ENCODE data around the gene TMIGD1. TPM values are rescaled to one million over a fixed set of nuclear protein-coding genes. Genes with fewer than 3 reads are reported as not detected.
A peak's percentile ranks its signal among the peaks of the same experiment; 100 is the strongest.

The TMIGD1 gene
- total and polyA plus RNA-seq, 10 of the 15 experiments (the other 5 are each of a cell fraction or from before 2014, with no cell fraction given): not detected

GRCh38 chr17:30345089-30345433 is 11.2 kb upstream of the TMIGD1 start:
- H3K27ac ChIP-seq (ENCODE audit: control insufficient read depth, insufficient read depth): no peak overlapping the region
- H3K9ac ChIP-seq (ENCODE audit: control insufficient read depth, insufficient read depth, low read length): no peak overlapping the region
- RAD21 ChIA-PET (ENCODE audit: unreplicated experiment): interaction anchor here (0.7 to 2.0 kb wide), 3 partner anchors 18 to 241 kb away, joined by 3 to 6 read pairs (median 4); partner anchors contain the start of gene GOSR1
- no peaks in the 10 kb centered on the region for H3K36me3 ChIP-seq (ENCODE audit: control insufficient read depth in 2 of 2, insufficient read depth in 2 of 2, low read length in 1 of 2)
- POLR2A ChIA-PET: interaction anchor here (1.0 kb wide), 1 partner anchor 13 kb away, joined by 3 read pairs; no protein-coding TSS in a partner anchor
- H4K20me1 ChIP-seq (ENCODE audit: control insufficient read depth, insufficient read depth): no peaks in the 10 kb centered on the region
- TF ChIP-seq RB1 (IDR thresholded peaks at IDR 0.05; ENCODE audit: borderline replicate concordance): no peak
- TF ChIP-seq JUNB (IDR thresholded peaks at IDR 0.05): no peak
- no peak for TF ChIP-seq NRF1 (conservative IDR thresholded peaks at IDR 0.05; ENCODE audit: low read depth, low read length)
- TF ChIP-seq GABPA (IDR thresholded peaks at IDR 0.05; ENCODE audit: low read depth): no peak
- no peak for TF ChIP-seq BMI1 (IDR thresholded peaks at IDR 0.05; ENCODE audit: borderline replicate concordance)
- no peak for TF ChIP-seq FOS (IDR thresholded peaks at IDR 0.05; ENCODE audit: borderline replicate concordance, extremely low read depth, insufficient read length)
- no peak for TF ChIP-seq CEBPB (IDR thresholded peaks at IDR 0.05; ENCODE audit: borderline replicate concordance in 1 of 2, low read depth in 2 of 2, low read length in 2 of 2)
- no peak for TF ChIP-seq PAX5 (IDR thresholded peaks at IDR 0.05; ENCODE audit: borderline replicate concordance, low read depth, low read length)
- no peak for TF ChIP-seq CTCF (IDR thresholded peaks at IDR 0.05 in 2 of 3, conservative IDR thresholded peaks at IDR 0.05 in 1 of 3; ENCODE audit: control insufficient read depth in 2 of 3, extremely low read depth in 1 of 3, insufficient read depth in 1 of 3, low read depth in 3 of 3, low read length in 3 of 3)
- no peak for TF ChIP-seq NBN (IDR thresholded peaks at IDR 0.05)
- TF ChIP-seq USF1 (IDR thresholded peaks at IDR 0.05; ENCODE audit: borderline replicate concordance, extremely low read length, insufficient read depth, low read depth, low read length): no peak
- TF ChIP-seq SMAD5 (IDR thresholded peaks at IDR 0.05; ENCODE audit: low read depth): no peak
- TF ChIP-seq NFYA (IDR thresholded peaks at IDR 0.05; ENCODE audit: borderline replicate concordance, low read depth, low read length): no peak
- no peak for TF ChIP-seq CBX3 (IDR thresholded peaks at IDR 0.05; ENCODE audit: borderline replicate concordance, low read depth)
- TF ChIP-seq E2F4 (IDR thresholded peaks at IDR 0.05; ENCODE audit: low read depth, low read length): no peak
- TF ChIP-seq PML (IDR thresholded peaks at IDR 0.05; ENCODE audit: low read length): no peak
- TF ChIP-seq SMC3 (IDR thresholded peaks at IDR 0.05; ENCODE audit: borderline replicate concordance, low read length): no peak
- DNase-seq (ENCODE audit: low read depth, low spot score): no peak
- in situ Hi-C loops (cut with MboI) (no loop called here), intact Hi-C loops (cut with micrococcal nuclease; ENCODE audit: unreplicated experiment) (no loop called here)
- no peak overlapping the region for H3K4me3 ChIP-seq
- FAIRE-seq: no peak
- no peaks in the 10 kb centered on the region for H3K27me3 ChIP-seq (replicated peaks in 1 of 2; ENCODE audit: control insufficient read depth in 2 of 2, insufficient read depth in 2 of 2, low read length in 1 of 2)
- H3K4me2 ChIP-seq (ENCODE audit: control insufficient read depth, insufficient read depth): no peak overlapping the region
- CTCF ChIA-PET: interaction anchor here (1.1 to 1.6 kb wide), 4 partner anchors 9 to 240 kb away, joined by 3 to 7 read pairs (median 4); partner anchors contain the start of gene TMIGD1
- H3K4me1 ChIP-seq (ENCODE audit: control insufficient read depth, insufficient read depth, low read length): peaks cover 8% of the 10 kb centered on the region
- H2AFZ ChIP-seq (ENCODE audit: control insufficient read depth, low read depth, low read length): peak overlapping the region; percentile 56; the same call in 1 of the 2 replicates
- no peak for ATAC-seq
- SMC1A ChIA-PET (ENCODE audit: uncharacterized antibody, unreplicated experiment): interaction anchor here (0.7 to 1.9 kb wide), 7 partner anchors 9 to 370 kb away, joined by 3 to 6 read pairs (median 3); no protein-coding TSS in a partner anchor
- BruUV-seq (replicated peaks): no TSS peak
- 100% methylated on average over 2 of the region's 2 CpGs for WGBS (ENCODE audit: insufficient coverage, insufficient replicate concordance, low lambda C conversion rate, missing lambda C conversion rate)
- H3K9me3 ChIP-seq (replicated peaks; ENCODE audit: control insufficient read depth, insufficient read depth, low read length): no peaks in the 10 kb centered on the region
- H3K79me2 ChIP-seq (ENCODE audit: control insufficient read depth, insufficient read depth, low read length): no peaks in the 10 kb centered on the region

Measured in GM12878 (cell line).